IPS-20b (cell line): ENCODE measurements around the gene SON.
"Not testable (repeated sequence)": the region's sequence is repeated elsewhere in the genome, so short reads cannot be mapped to it uniquely, and the experiment has no call there.

ENCODE experiments used
- H3K27ac ChIP-seq: one replicate; pipeline ENCODE4 v1.5.1; 2013; ENCODE audit warnings: low read length
- H3K27me3 ChIP-seq: 2 replicates; pipeline ENCODE4 v1.6.1; 2013; ENCODE audit warnings: mild to moderate bottlenecking, low read length, inconsistent platforms; ENCODE audit not compliant: insufficient read depth
- H3K36me3 ChIP-seq: 2 replicates; pipeline ENCODE4 v1.6.1; 2013; ENCODE audit warnings: low read depth, mild to moderate bottlenecking, inconsistent platforms, low read length, moderate library complexity; ENCODE audit not compliant: insufficient read depth
- H3K4me1 ChIP-seq: 2 replicates; pipeline ENCODE4 v1.6.1; 2013; ENCODE audit warnings: mild to moderate bottlenecking, control low read depth, inconsistent platforms, low read length, moderate library complexity; ENCODE audit not compliant: insufficient read depth
- H3K4me3 ChIP-seq: 2 replicates; pipeline ENCODE4 v1.5.1; 2013; ENCODE audit warnings: mild to moderate bottlenecking, low read length, inconsistent platforms
- H3K9ac ChIP-seq: 2 replicates; pipeline ENCODE4 v1.6.1; 2013; ENCODE audit warnings: low read depth, mild to moderate bottlenecking, inconsistent platforms, low read length, moderate library complexity
- H3K9me3 ChIP-seq: 2 replicates; pipeline ENCODE4 v1.6.1; 2013; ENCODE audit warnings: mild to moderate bottlenecking, low read depth, low read length, inconsistent platforms; ENCODE audit not compliant: insufficient read depth

SON gene

DNA sequence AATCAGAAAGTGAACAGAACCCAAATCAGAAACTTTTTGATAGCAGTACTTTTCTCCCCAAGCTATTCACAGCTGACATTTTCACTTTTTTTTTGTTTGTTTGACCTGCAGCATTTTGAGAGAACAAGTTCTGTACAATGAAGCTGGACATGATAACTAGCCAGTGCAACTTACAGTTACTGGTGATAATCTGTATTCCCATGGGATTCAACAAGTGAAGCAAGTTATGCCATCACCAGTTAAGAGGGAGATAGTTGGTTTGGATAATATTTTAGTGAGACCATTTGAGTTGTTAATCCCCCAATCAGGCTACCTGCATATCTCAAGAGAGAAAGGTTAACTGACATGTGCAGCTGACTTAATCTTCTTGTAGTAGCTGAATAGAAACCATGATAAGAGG is 18.1 kb downstream of the SON start:
- Histone ChIP-seq H3K9ac (no peak overlapping the region), H3K27ac (no peak overlapping the region), H3K27me3 (no peaks in the 10 kb centered on the region), H3K36me3 (peaks cover 98% of the 10 kb centered on the region), H3K9me3 (no peaks in the 10 kb centered on the region), H3K4me3 (no peak overlapping the region), H3K4me1 (no peaks in the 10 kb centered on the region)

DNA sequence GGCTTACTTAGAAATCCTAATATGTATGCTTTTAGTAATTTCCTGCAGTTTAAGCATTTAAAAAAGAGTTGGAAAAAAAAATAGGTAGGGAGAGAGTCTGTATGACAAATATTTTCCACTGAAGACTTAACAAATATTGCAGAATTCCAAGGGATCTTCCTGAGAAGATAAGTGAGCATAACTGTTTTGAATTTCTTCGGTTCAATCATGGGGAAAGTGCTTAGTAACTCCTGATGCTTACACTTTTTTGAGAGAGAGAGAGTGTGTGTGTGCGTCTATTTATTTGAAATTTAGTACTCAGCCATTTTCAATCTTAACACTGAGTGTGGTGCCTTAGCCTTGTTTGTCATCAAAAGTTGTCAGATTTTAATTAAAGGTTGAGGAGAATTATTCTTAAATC is 18.5 kb downstream of the SON start:
- no peaks in the 10 kb centered on the region for H3K27me3 ChIP-seq
- peaks cover 94% of the 10 kb centered on the region for H3K36me3 ChIP-seq
- no peak overlapping the region for H3K4me3 ChIP-seq
- H3K9me3 ChIP-seq, result no peaks in the 10 kb centered on the region
- no peak overlapping the region for H3K9ac ChIP-seq
- no peaks in the 10 kb centered on the region for H3K4me1 ChIP-seq
- H3K27ac ChIP-seq, result no peak overlapping the region

- H3K4me3 ChIP-seq, result no peak overlapping the region
- H3K27ac ChIP-seq, result no peak overlapping the region
- H3K4me1 ChIP-seq, result no peaks in the 10 kb centered on the region
- H3K9me3 ChIP-seq, result no peaks in the 10 kb centered on the region
- no peaks in the 10 kb centered on the region for H3K27me3 ChIP-seq
- peaks cover 94% of the 10 kb centered on the region for H3K36me3 ChIP-seq
- H3K9ac ChIP-seq, result no peak overlapping the region
Observed at GRCh38 chr21:33562389-33562788, 19.6 kb downstream of the SON start.

DNA sequence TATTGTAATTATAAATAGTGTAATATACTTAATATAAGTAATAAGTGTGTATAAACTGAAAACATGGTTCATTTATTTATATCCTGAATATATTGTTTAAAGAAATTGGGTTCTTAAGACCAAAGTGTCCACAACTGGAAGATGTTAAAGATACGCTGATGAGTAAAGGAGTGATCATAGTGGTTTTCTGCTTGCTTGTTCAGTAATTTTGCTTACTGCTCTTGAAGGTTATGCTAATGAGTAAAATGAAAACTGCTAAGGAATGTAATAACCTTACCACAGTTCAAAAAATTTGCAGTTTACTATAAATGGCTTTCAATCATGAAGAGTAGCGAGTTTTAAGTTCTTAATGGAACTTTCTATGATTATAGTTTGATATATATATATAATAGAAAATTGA is 23.7 kb downstream of the SON start:
- Histone ChIP-seq H3K9me3 (no peaks in the 10 kb centered on the region), H3K27me3 (no peaks in the 10 kb centered on the region), H3K27ac (no peak overlapping the region), H3K9ac (no peak overlapping the region), H3K4me1 (no peaks in the 10 kb centered on the region), H3K36me3 (peaks cover 94% of the 10 kb centered on the region), H3K4me3 (no peak overlapping the region)

GRCh38 chr21:33567914-33568313 is 25.1 kb downstream of the SON start:
- H3K4me1 ChIP-seq, result no peaks in the 10 kb centered on the region
- H3K27me3 ChIP-seq, result no peaks in the 10 kb centered on the region
- H3K27ac ChIP-seq, result no peak overlapping the region
- peaks cover 94% of the 10 kb centered on the region for H3K36me3 ChIP-seq
- no peaks in the 10 kb centered on the region for H3K9me3 ChIP-seq
- H3K9ac ChIP-seq, result no peak overlapping the region
- no peak overlapping the region for H3K4me3 ChIP-seq

- Histone ChIP-seq H3K4me3 (no peak overlapping the region), H3K36me3 (peaks cover 94% of the 10 kb centered on the region), H3K9me3 (no peaks in the 10 kb centered on the region), H3K27me3 (no peaks in the 10 kb centered on the region), H3K4me1 (no peaks in the 10 kb centered on the region), H3K9ac (no peak overlapping the region), H3K27ac (no peak overlapping the region)
Observed at GRCh38 chr21:33568448-33568847, 25.6 kb downstream of the SON start.

GRCh38 chr21:33569991-33570390 is 27.2 kb downstream of the SON start:
- no peak overlapping the region for H3K4me3 ChIP-seq
- H3K27ac ChIP-seq, result no peak overlapping the region
- peaks cover 96% of the 10 kb centered on the region for H3K36me3 ChIP-seq
- H3K27me3 ChIP-seq, result no peaks in the 10 kb centered on the region
- no peak overlapping the region for H3K9ac ChIP-seq
- H3K4me1 ChIP-seq, result no peaks in the 10 kb centered on the region
- H3K9me3 ChIP-seq, result no peaks in the 10 kb centered on the region

DNA sequence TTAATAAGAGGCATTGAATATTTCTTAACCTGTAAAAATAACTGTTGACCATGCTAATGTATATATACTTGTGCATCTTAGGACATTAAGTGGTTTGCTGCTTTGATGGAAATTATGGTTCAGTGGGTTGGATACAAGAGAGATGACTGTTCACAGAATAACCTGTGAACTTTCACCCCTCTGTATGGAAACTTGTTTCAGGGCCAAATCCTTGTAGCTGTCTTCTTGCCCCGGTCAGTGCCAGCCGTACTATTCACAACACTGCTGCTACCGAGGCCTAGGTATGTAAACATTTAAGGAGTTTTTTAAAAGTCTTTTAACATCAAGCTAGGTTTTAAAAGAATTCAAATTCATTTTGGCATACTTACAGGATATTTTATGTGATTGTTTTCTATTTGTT is 29.5 kb downstream of the SON start:
- Histone ChIP-seq H3K4me3 (no peak overlapping the region), H3K9me3 (no peaks in the 10 kb centered on the region), H3K27ac (no peak overlapping the region), H3K27me3 (no peaks in the 10 kb centered on the region), H3K36me3 (peaks cover 100% of the 10 kb centered on the region), H3K4me1 (no peaks in the 10 kb centered on the region), H3K9ac (no peak overlapping the region)

- not testable (repeated sequence) for H3K27ac ChIP-seq, H3K27me3 ChIP-seq, H3K9ac ChIP-seq, H3K9me3 ChIP-seq, H3K4me3 ChIP-seq, H3K4me1 ChIP-seq
- peaks cover 91% of the 10 kb centered on the region for H3K36me3 ChIP-seq
Observed at GRCh38 chr21:33576741-33577141, 33.9 kb downstream of the SON start.

DNA sequence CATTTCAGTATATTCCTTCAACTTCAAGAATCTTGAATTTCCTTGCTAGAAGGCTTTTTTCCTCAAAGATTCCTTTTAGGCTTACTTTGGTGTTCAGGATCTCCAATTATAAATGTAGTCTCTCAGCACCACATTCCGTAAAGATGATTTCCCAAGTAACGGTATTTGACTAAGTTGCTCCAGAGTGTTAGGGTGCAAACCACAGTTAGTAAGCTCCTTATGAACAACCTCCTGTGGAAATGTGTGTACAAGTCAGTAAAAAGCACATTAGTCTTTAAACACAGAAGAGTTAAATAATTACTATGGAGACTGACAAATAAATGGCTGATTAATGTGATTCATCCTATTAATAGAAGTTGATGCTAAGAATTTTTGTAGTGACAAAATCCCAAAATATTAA is 35.4 kb downstream of the SON start:
- Histone ChIP-seq H3K9ac (no peak overlapping the region), H3K4me3 (no peak overlapping the region), H3K9me3 (no peaks in the 10 kb centered on the region), H3K27ac (no peak overlapping the region), H3K36me3 (peaks cover 88% of the 10 kb centered on the region), H3K27me3 (no peaks in the 10 kb centered on the region), H3K4me1 (no peaks in the 10 kb centered on the region)

- Histone ChIP-seq H3K4me3 (no peak overlapping the region), H3K4me1 (no peaks in the 10 kb centered on the region), H3K36me3 (peaks cover 85% of the 10 kb centered on the region), H3K9ac (no peak overlapping the region), H3K27ac (no peak overlapping the region), H3K9me3 (no peaks in the 10 kb centered on the region), H3K27me3 (no peaks in the 10 kb centered on the region)
Observed at GRCh38 chr21:33578959-33579542, 36.2 kb downstream of the SON start.

- Histone ChIP-seq H3K9me3 (no peaks in the 10 kb centered on the region), H3K9ac (no peak overlapping the region), H3K36me3 (peaks cover 53% of the 10 kb centered on the region), H3K4me3 (no peak overlapping the region), H3K27ac (no peak overlapping the region), H3K4me1 (peaks cover 3% of the 10 kb centered on the region; the same call in 1 of the 2 replicates), H3K27me3 (no peaks in the 10 kb centered on the region)
Observed at GRCh38 chr21:33584455-33584854, 41.6 kb downstream of the SON start.
